B cell (primary cell): ENCODE data around the gene ALDH3B1. TPM values are rescaled to one million over a fixed set of nuclear protein-coding genes. Genes with fewer than 3 reads are reported as not detected.

ENCODE experiments used
- ATAC-seq: fragments of 200-7000 bp; cut with Tn5 transposase; one replicate; pipeline ENCODE4 v1.10.0; 2021; ENCODE audit warnings: low read depth, mild to moderate bottlenecking, moderate number of reproducible peaks, moderate library complexity
- CTCF ChIA-PET: fragments of 350-600 bp; sonication (Branson Sonifier 250); formaldehyde crosslinking; loops from one replicate; lab custom pipeline; 2021; ENCODE audit warnings: antibody characterized with exemption, inconsistent platforms; lab: Charles Lee
- POLR2A ChIA-PET: fragments of 350-600 bp; sonication (Branson Sonifier 250); formaldehyde crosslinking; loops from one replicate; lab custom pipeline; 2021; ENCODE audit warnings: antibody characterized with exemption; lab: Charles Lee
- DNase-seq: peaks from one replicate; pipeline ENCODE4 v3.0.0; 2013
- H2AFZ ChIP-seq: 2 replicates; pipeline ENCODE4 v1.6.1; 2012; ENCODE audit warnings: mild to moderate bottlenecking, low read depth, low read length; ENCODE audit not compliant: insufficient read depth, poor library complexity, severe bottlenecking
- H3K27ac ChIP-seq, 2 donors: 1 replicate in 1 of 2; 2 replicates in 1 of 2; pipeline ENCODE4 v1.5.1; 2012 to 2013; ENCODE audit warnings: low read length in 2 of 2, mild to moderate bottlenecking in 2 of 2, moderate library complexity in 1 of 2
- H3K27me3 ChIP-seq, 4 experiments: fragments of 200-600 bp in 1 of 4; sonication (generic) in 1 of 4; replicated peaks in 1 of 4; 1 replicate in 2 of 4; 2 replicates in 2 of 4; pipeline versions ENCODE4 v1.6.1 to v1.7.0; 2013 to 2016; ENCODE audit warnings: low read length in 3 of 4, mild to moderate bottlenecking in 2 of 4, mixed read lengths in 1 of 4, moderate library complexity in 1 of 4; ENCODE audit not compliant: insufficient read depth in 4 of 4, control insufficient read depth in 3 of 4; ENCODE audit errors: control extremely low read depth in 1 of 4
- H3K36me3 ChIP-seq, 2 experiments: replicated peaks in 1 of 2; 1 replicate in 1 of 2; 2 replicates in 1 of 2; pipeline versions ENCODE4 v1.6.1 to v1.7.1; 2013; ENCODE audit warnings: low read length in 1 of 2; ENCODE audit not compliant: insufficient read depth in 2 of 2, control insufficient read depth in 1 of 2; ENCODE audit errors: control extremely low read depth in 1 of 2, extremely low read depth in 1 of 2
- H3K4me1 ChIP-seq, 2 donors: fragments of 200-600 bp in 1 of 2; sonication (generic) in 1 of 2; 1 replicate in 1 of 2; 2 replicates in 1 of 2; pipeline versions ENCODE4 v1.5.1 to v1.6.1; 2013 to 2017; ENCODE audit warnings: low read length in 2 of 2; ENCODE audit not compliant: control insufficient read depth in 2 of 2, insufficient read depth in 2 of 2
- H3K4me2 ChIP-seq: replicated peaks from 2 replicates; pipeline ENCODE3; 2012; ENCODE audit warnings: mild to moderate bottlenecking, low read depth, low read length; ENCODE audit not compliant: poor library complexity, severe bottlenecking
- H3K4me3 ChIP-seq, 5 experiments: fragments of 200-600 bp in 1 of 5; sonication (generic) in 1 of 5; 1 replicate in 3 of 5; 2 replicates in 2 of 5; pipeline versions ENCODE4 v1.5.1 to v1.7.0; 2011 to 2016; ENCODE audit warnings: low read length in 4 of 5, mild to moderate bottlenecking in 4 of 5, low read depth in 2 of 5, control low read depth in 1 of 5, moderate library complexity in 1 of 5; ENCODE audit not compliant: insufficient read depth in 1 of 5; ENCODE audit errors: control extremely low read depth in 1 of 5, extremely low read depth in 1 of 5
- H3K79me2 ChIP-seq: fragments of 200-600 bp; sonication (generic); one replicate; pipeline ENCODE4 v1.6.0; 2016; ENCODE audit warnings: low read length; ENCODE audit not compliant: control insufficient read depth, insufficient read depth
- H3K9ac ChIP-seq: fragments of 200-600 bp; sonication (generic); 2 replicates; pipeline ENCODE4 v1.6.1; 2017; ENCODE audit warnings: mild to moderate bottlenecking, low read length, moderate library complexity
- H3K9me3 ChIP-seq, 3 donors: one replicate each; pipeline versions ENCODE4 v1.6.1 to v1.7.1; 2013; ENCODE audit warnings: low read length in 2 of 3; ENCODE audit not compliant: control insufficient read depth in 2 of 3, insufficient read depth in 1 of 3; ENCODE audit errors: control extremely low read depth in 1 of 3
- H4K20me1 ChIP-seq: 2 replicates; pipeline ENCODE4 v1.6.0; 2012; ENCODE audit warnings: mild to moderate bottlenecking, low read length; ENCODE audit not compliant: insufficient read depth, control insufficient read depth, poor library complexity, severe bottlenecking
- H3K27ac Mint-ChIP-seq: one replicate; pipeline ENCODE4 v1.8.0; 2021; ENCODE audit warnings: mixed read lengths
- H3K27me3 Mint-ChIP-seq: one replicate; pipeline ENCODE4 v1.8.0; 2021; ENCODE audit warnings: mixed read lengths
- H3K4me1 Mint-ChIP-seq: one replicate; pipeline ENCODE4 v1.8.0; 2021; ENCODE audit warnings: mixed read lengths
- H3K4me3 Mint-ChIP-seq: one replicate; pipeline ENCODE4 v1.8.0; 2021; ENCODE audit warnings: mixed read lengths
- H3K9me3 Mint-ChIP-seq: one replicate; pipeline ENCODE4 v1.8.0; 2022; ENCODE audit warnings: mixed read lengths; ENCODE audit not compliant: insufficient read depth
- EZH2 ChIP-seq: IDR thresholded peaks from 2 replicates; pipeline ENCODE4 v1.6.1; 2012; ENCODE audit warnings: borderline replicate concordance, low read depth, mild to moderate bottlenecking, moderate library complexity, low read length; ENCODE audit not compliant: insufficient read depth, poor library complexity, severe bottlenecking
- WGBS: methylation state at CpG from one replicate; pipeline ENCODE4 v1.1.5; 2013; ENCODE audit warnings: missing lambda C conversion rate; ENCODE audit not compliant: insufficient coverage; 5-methylcytosine and 5-hydroxymethylcytosine counted together
- intact Hi-C: fragments of 100-400 bp; cut with micrococcal nuclease; formaldehyde crosslinking; loops from one replicate; pipeline ENCODE4 v1.10.0; 2022
- polyA plus RNA-seq: library from polyadenylated mRNA; depleted of rRNA; stranded (reverse); fragments of >200 nt; gene quantifications from 2 replicates; pipeline ENCODE4 v1.2.3, GENCODE V29; 2012
- total RNA-seq, 2 donors: library from RNA; stranded (reverse); fragments of 120-200 nt in 1 of 2; gene quantifications; 1 replicate in 1 of 2; 2 replicates in 1 of 2; pipeline versions ENCODE4 v1.2.3 to v1.2.4, GENCODE V29; 2013 to 2022
- TF ChIP-seq, protein P1 (sequence below): fragments of 200-600 bp; IDR thresholded peaks from one replicate; pipeline ENCODE4 v1.8.0; 2022; ENCODE audit warnings: antibody characterized with exemption, mild to moderate bottlenecking

ALDH3B1 gene
- total and polyA plus RNA-seq, 2 donors (not counting 1 experiment from before 2014, with no cell fraction given), result 0.81 TPM

GRCh38 chr11:68044898-68045351 lies 34.8 kb downstream of the ALDH3B1 start:
- Mint-ChIP-seq H3K4me1 (peaks cover 14% of the 10 kb centered on the region), H3K27ac (peak overlapping the region; percentile 46), H3K4me3 (no peak overlapping the region), H3K9me3 (no peaks in the 10 kb centered on the region), H3K27me3 (no peaks in the 10 kb centered on the region)
- Histone ChIP-seq H3K9ac (no peak overlapping the region), H3K4me3 (no peak overlapping the region), H3K9me3 (no peaks in the 10 kb centered on the region), H3K79me2 (peaks cover 20% of the 10 kb centered on the region), H3K36me3 (peaks cover 0 to 58% of the 10 kb centered on the region in 2 experiments), H3K4me2 (no peak overlapping the region), H3K27ac (no peak overlapping the region), H2AFZ (no peak overlapping the region), H3K4me1 (peaks cover 12 to 18% of the 10 kb centered on the region in 2 donors), H3K27me3 (no peaks in the 10 kb centered on the region), H4K20me1 (peaks cover 33% of the 10 kb centered on the region)
- DNase-seq (no peak), ATAC-seq (no peak)
- intact Hi-C loops, result no loop called here
- 96% methylated on average over 12 of the region's 18 CpGs for WGBS
- ChIA-PET POLR2A (no interaction called here), CTCF (interaction anchor here (0.9 kb wide), 1 partner anchor 254 kb away, joined by 3 read pairs; no protein-coding TSS in a partner anchor)
- TF ChIP-seq, protein P1, sequence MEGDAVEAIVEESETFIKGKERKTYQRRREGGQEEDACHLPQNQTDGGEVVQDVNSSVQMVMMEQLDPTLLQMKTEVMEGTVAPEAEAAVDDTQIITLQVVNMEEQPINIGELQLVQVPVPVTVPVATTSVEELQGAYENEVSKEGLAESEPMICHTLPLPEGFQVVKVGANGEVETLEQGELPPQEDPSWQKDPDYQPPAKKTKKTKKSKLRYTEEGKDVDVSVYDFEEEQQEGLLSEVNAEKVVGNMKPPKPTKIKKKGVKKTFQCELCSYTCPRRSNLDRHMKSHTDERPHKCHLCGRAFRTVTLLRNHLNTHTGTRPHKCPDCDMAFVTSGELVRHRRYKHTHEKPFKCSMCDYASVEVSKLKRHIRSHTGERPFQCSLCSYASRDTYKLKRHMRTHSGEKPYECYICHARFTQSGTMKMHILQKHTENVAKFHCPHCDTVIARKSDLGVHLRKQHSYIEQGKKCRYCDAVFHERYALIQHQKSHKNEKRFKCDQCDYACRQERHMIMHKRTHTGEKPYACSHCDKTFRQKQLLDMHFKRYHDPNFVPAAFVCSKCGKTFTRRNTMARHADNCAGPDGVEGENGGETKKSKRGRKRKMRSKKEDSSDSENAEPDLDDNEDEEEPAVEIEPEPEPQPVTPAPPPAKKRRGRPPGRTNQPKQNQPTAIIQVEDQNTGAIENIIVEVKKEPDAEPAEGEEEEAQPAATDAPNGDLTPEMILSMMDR, result no peak
- no peak for TF ChIP-seq EZH2

DNA sequence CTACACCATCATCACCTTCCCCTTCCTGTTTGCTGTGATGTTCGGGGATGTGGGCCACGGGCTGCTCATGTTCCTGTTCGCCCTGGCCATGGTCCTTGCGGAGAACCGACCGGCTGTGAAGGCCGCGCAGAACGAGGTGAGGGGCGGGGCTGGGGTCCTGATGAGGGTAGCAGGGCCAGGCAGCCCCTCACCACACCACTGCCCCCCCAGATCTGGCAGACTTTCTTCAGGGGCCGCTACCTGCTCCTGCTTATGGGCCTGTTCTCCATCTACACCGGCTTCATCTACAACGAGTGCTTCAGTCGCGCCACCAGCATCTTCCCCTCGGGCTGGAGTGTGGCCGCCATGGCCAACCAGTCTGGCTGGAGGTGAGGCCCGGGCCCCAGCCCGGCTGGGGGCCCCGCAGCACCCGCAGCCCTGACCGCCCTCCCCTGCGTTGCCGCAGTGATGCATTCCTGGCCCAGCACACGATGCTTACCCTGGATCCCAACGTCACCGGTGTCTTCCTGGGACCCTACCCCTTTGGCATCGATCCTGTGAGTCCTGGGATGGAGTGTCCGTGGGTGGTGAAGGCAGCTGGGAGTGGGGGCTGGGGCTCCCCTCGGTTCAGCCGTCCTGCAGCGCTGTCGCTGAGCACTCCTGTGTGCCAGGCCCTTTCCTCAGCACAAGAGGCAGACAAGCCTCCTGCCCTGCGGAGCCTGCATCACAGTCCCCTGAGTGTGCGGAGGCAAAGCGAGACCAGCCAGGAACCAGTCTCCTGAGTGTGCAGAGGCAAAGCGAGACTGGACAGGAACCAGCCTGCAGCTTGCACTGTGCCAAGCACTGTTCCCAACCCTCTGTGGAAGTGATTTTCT lies 37.5 kb downstream of the ALDH3B1 start:
- DNase-seq (peak; percentile 9), ATAC-seq (no peak)
- H2AFZ ChIP-seq, result no peak overlapping the region
- TF ChIP-seq, protein P1, result no peak
- TF ChIP-seq EZH2, result no peak
- peaks cover 0 to 78% of the 10 kb centered on the region in 2 experiments for H3K36me3 ChIP-seq
- no peak overlapping the region for H3K4me3 ChIP-seq
- no peaks in the 10 kb centered on the region for H3K9me3 Mint-ChIP-seq
- no peak overlapping the region for H3K4me2 ChIP-seq
- WGBS, result 95% methylated on average over 36 of the region's 37 CpGs
- no peaks in the 10 kb centered on the region for H3K4me1 ChIP-seq
- ChIA-PET CTCF (no interaction called here), POLR2A (interaction anchor here (0.6 kb wide), 1 partner anchor 9 kb away, joined by 3 read pairs; the partner anchor contains the start of gene TCIRG1)
- H3K27me3 ChIP-seq, result no peaks in the 10 kb centered on the region
- no peak overlapping the region for H3K9ac ChIP-seq
- no peaks in the 10 kb centered on the region for H3K27me3 Mint-ChIP-seq
- no peak overlapping the region for H3K27ac ChIP-seq
- peaks cover 19% of the 10 kb centered on the region for H4K20me1 ChIP-seq
- H3K9me3 ChIP-seq, result no peaks in the 10 kb centered on the region
- peak overlapping the region; percentile 41 for H3K27ac Mint-ChIP-seq
- no peak overlapping the region for H3K4me3 Mint-ChIP-seq
- intact Hi-C loops, result no loop called here
- H3K79me2 ChIP-seq, result no peaks in the 10 kb centered on the region
- no peaks in the 10 kb centered on the region for H3K4me1 Mint-ChIP-seq
